Trophoblast cell (in vitro differentiated cells and primary cell): Measurements from ENCODE around the gene SLC5A2.
"Not testable (repeated sequence)": the region's sequence is repeated elsewhere in the genome, so short reads cannot be mapped to it uniquely, and the experiment has no call there.

Experiments used
- DNase-seq, 2 donors: peaks; one replicate each; pipeline ENCODE4 v3.0.0-alpha.2; 2016
- H2AFZ ChIP-seq: 2 replicates; pipeline ENCODE4 v1.6.1; 2013; ENCODE audit warnings: low read length, moderate library complexity, mild to moderate bottlenecking; ENCODE audit not compliant: insufficient read depth, poor library complexity
- H2AK5ac ChIP-seq: 2 replicates; pipeline ENCODE4 v1.6.1; 2013; ENCODE audit warnings: mild to moderate bottlenecking, low read length
- H2BK120ac ChIP-seq: 2 replicates; pipeline ENCODE4 v1.6.1; 2013; ENCODE audit warnings: low read length, mild to moderate bottlenecking, moderate library complexity; ENCODE audit not compliant: insufficient read depth, poor library complexity
- H2BK12ac ChIP-seq: 2 replicates; pipeline ENCODE4 v1.6.1; 2013; ENCODE audit warnings: mild to moderate bottlenecking, low read length, moderate library complexity
- H2BK5ac ChIP-seq: 2 replicates; pipeline ENCODE4 v1.6.1; 2013; ENCODE audit warnings: low read length, low read depth, moderate library complexity, mild to moderate bottlenecking; ENCODE audit not compliant: poor library complexity
- H3K14ac ChIP-seq: 2 replicates; pipeline ENCODE4 v1.6.1; 2013; ENCODE audit warnings: mild to moderate bottlenecking, low read length
- H3K18ac ChIP-seq: 2 replicates; pipeline ENCODE4 v1.6.1; 2013; ENCODE audit warnings: mild to moderate bottlenecking, low read length
- H3K23ac ChIP-seq: 2 replicates; pipeline ENCODE4 v1.6.1; 2013; ENCODE audit warnings: low read length
- H3K27ac ChIP-seq: 2 replicates; pipeline ENCODE4 v1.5.1; 2013; ENCODE audit warnings: low read depth, mild to moderate bottlenecking, inconsistent platforms, low read length, moderate library complexity
- H3K27me3 ChIP-seq: 2 replicates; pipeline ENCODE4 v1.6.1; 2013; ENCODE audit warnings: inconsistent platforms, mild to moderate bottlenecking, low read length, moderate library complexity; ENCODE audit not compliant: insufficient read depth
- H3K36me3 ChIP-seq, 2 experiments: 1 replicate in 1 of 2; 2 replicates in 1 of 2; pipeline ENCODE4 v1.6.1; 2013; ENCODE audit warnings: low read length in 2 of 2, mild to moderate bottlenecking in 2 of 2, moderate library complexity in 1 of 2; ENCODE audit not compliant: insufficient read depth in 2 of 2, control insufficient read depth in 1 of 2
- H3K4ac ChIP-seq: 2 replicates; pipeline ENCODE4 v1.6.1; 2013; ENCODE audit warnings: low read depth, mild to moderate bottlenecking, low read length, moderate library complexity
- H3K4me1 ChIP-seq, 2 experiments: 1 replicate in 1 of 2; 2 replicates in 1 of 2; pipeline ENCODE4 v1.6.1; 2013; ENCODE audit warnings: low read length in 2 of 2, mild to moderate bottlenecking in 2 of 2, moderate library complexity in 1 of 2; ENCODE audit not compliant: insufficient read depth in 2 of 2, control insufficient read depth in 1 of 2
- H3K4me2 ChIP-seq: 2 replicates; pipeline ENCODE4 v1.6.1; 2013; ENCODE audit warnings: inconsistent platforms, mild to moderate bottlenecking, low read length, moderate library complexity
- H3K4me3 ChIP-seq: 2 replicates; pipeline ENCODE4 v1.5.1; 2013; ENCODE audit warnings: mild to moderate bottlenecking, low read depth, low read length, inconsistent platforms
- H3K79me1 ChIP-seq: one replicate; pipeline ENCODE4 v1.6.1; 2013; ENCODE audit warnings: low read length
- H3K79me2 ChIP-seq: 2 replicates; pipeline ENCODE4 v1.6.1; 2013; ENCODE audit warnings: low read length, mild to moderate bottlenecking; ENCODE audit not compliant: control insufficient read depth, insufficient read depth, poor library complexity
- H3K9ac ChIP-seq: 2 replicates; pipeline ENCODE4 v1.6.1; 2013; ENCODE audit warnings: mild to moderate bottlenecking, low read length
- H3K9me3 ChIP-seq: 2 replicates; pipeline ENCODE4 v1.6.1; 2013; ENCODE audit warnings: low read depth, mild to moderate bottlenecking, control low read depth, inconsistent platforms, low read length; ENCODE audit not compliant: insufficient read depth
- H4K12ac ChIP-seq: 2 replicates; pipeline ENCODE4 v1.6.1; 2013; ENCODE audit warnings: low read depth, mild to moderate bottlenecking, low read length, moderate library complexity
- H4K8ac ChIP-seq: 2 replicates; pipeline ENCODE4 v1.6.1; 2013; ENCODE audit warnings: low read depth, mild to moderate bottlenecking, low read length, moderate library complexity
- H4K91ac ChIP-seq: one replicate; pipeline ENCODE4 v1.6.1; 2013; ENCODE audit warnings: low read depth, mild to moderate bottlenecking, low read length, moderate library complexity
- WGBS: extraction: QIAGEN DNeasy Blood & Tissue Kit; methylation state at CpG from one replicate; pipeline ENCODE4 v1.1.7; 2013; ENCODE audit warnings: missing lambda C conversion rate; ENCODE audit not compliant: insufficient read length, insufficient coverage; ENCODE audit errors: extremely low coverage; 5-methylcytosine and 5-hydroxymethylcytosine counted together

The SLC5A2 gene

DNA sequence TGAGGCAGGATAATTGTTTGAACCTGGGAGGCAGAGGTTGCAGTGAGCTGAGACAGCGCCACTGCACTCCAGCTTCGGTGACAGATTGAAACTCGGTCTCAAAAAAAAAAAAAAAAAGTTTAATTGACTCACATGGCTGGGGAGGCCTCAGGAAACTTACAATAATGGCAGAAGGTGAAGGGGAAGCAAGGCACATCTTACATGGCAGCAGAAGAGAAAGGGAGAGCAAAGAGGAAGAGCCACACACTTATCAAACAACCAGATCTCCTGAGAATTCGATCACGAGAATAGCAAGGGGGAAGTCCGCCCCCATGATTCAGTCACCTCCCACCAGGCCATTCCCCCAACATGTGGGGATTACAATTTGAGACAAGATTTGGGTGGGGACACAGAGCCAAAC lies 37.0 kb upstream of the SLC5A2 start:
- H3K4ac ChIP-seq, H3K4me3 ChIP-seq, H3K9me3 ChIP-seq, H4K91ac ChIP-seq, H3K4me1 ChIP-seq, H3K18ac ChIP-seq, H3K36me3 ChIP-seq, H3K27ac ChIP-seq, H3K9ac ChIP-seq, H3K4me2 ChIP-seq, H2AK5ac ChIP-seq, H2AFZ ChIP-seq, H2BK120ac ChIP-seq, H3K79me2 ChIP-seq, H2BK12ac ChIP-seq, DNase-seq, H2BK5ac ChIP-seq, H3K27me3 ChIP-seq, H4K8ac ChIP-seq, H3K23ac ChIP-seq, H4K12ac ChIP-seq, H3K79me1 ChIP-seq, H3K14ac ChIP-seq: not testable (repeated sequence)
- no CpG with 5 or more reads among the region's 6 CpGs for WGBS

DNA sequence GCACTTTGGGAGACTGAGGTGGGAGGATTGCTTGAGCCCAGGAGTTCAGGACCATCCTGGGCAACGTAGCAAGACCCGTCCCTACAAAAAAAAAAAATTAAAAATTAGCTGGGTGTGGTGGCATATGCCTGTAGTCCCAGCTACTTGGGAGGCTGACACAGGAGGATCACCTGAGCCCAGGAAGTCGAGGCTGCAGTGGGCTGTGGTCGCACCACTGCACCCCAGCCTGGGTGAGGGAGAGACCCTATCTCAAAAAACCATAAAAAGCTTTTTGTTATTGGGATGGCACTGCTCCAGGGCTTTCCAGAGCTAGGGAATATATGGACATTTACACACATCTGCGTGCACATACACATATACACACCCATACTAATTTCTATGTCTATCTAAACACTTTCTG lies 31.7 kb upstream of the SLC5A2 start:
- no CpG with 5 or more reads among the region's 5 CpGs for WGBS
- no peaks in the 10 kb centered on the region for H3K79me2 ChIP-seq
- no peak overlapping the region for H3K27ac ChIP-seq

DNA sequence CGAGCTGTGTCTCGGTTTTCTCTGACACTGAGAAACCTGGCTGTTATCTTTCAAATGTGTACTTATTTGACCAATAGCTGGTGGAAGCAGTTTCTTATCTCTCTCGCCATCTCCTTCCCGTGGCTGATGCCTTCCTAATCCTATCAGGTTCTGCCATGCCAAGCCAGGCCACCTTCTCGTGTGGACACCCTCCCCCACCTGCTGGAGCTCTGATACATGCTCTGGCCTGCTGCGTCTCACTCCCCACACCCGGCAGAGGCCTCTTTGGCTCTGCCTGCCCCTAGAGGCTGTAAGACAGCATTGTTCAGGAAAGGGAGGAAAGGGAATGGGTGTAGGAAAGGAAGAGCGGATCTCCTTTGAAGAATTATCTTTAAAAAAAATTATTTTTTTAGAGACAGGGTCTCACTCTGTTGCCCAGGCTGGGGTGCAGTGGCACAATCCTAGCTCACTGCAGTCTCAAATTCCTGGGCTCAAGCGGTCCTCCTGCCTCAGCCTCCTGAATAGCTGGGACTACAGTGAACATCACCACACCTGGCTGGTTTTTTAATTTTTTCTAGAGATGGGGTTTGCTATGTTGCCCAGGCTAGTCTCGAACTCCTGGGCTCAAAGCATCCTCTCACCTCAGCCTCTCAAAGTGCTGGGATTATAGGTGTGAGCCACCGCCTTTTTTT lies 31.1 kb upstream of the SLC5A2 start:
- Histone ChIP-seq H2AFZ (peak overlapping the region; percentile 1), H2BK5ac (no peak overlapping the region), H2BK120ac (no peak overlapping the region), H3K18ac (no peak overlapping the region), H3K4me3 (no peak overlapping the region), H3K4me1 (peaks cover 18 to 27% of the 10 kb centered on the region in 2 experiments), H3K9ac (no peak overlapping the region), H3K79me2 (no peaks in the 10 kb centered on the region), H3K27ac (no peak overlapping the region), H4K8ac (no peak overlapping the region), H4K91ac (no peak overlapping the region), H3K4ac (no peak overlapping the region), H2BK12ac (no peak overlapping the region), H3K79me1 (peaks cover 10% of the 10 kb centered on the region), H2AK5ac (no peak overlapping the region), H3K9me3 (no peaks in the 10 kb centered on the region), H3K27me3 (no peaks in the 10 kb centered on the region), H3K23ac (no peak overlapping the region), H3K4me2 (no peak overlapping the region), H3K14ac (no peak overlapping the region), H4K12ac (peak overlapping the region; percentile 60), H3K36me3 (peaks cover 2 to 3% of the 10 kb centered on the region in 2 experiments)
- DNase-seq, result peak; percentile 48 to 68
- no CpG with 5 or more reads among the region's 11 CpGs for WGBS

More for the DNA sequence above, 31.7 kb upstream of the SLC5A2 start:
- Histone ChIP-seq H4K91ac (no peak overlapping the region), H3K4me2 (no peak overlapping the region), H2AK5ac (no peak overlapping the region), H3K4me3 (no peak overlapping the region), H2BK12ac (no peak overlapping the region), H2BK5ac (no peak overlapping the region), H3K9ac (no peak overlapping the region), H3K9me3 (no peaks in the 10 kb centered on the region), H3K79me1 (peaks cover 10% of the 10 kb centered on the region), H3K14ac (no peak overlapping the region), H3K27me3 (no peaks in the 10 kb centered on the region), H3K18ac (no peak overlapping the region), H2BK120ac (no peak overlapping the region), H2AFZ (no peak overlapping the region), H3K36me3 (peaks cover 0 to 2% of the 10 kb centered on the region in 2 experiments), H4K8ac (no peak overlapping the region), H3K4ac (no peak overlapping the region), H4K12ac (no peak overlapping the region), H3K23ac (no peak overlapping the region), H3K4me1 (peaks cover 18 to 23% of the 10 kb centered on the region in 2 experiments)
- no peak for DNase-seq

DNA sequence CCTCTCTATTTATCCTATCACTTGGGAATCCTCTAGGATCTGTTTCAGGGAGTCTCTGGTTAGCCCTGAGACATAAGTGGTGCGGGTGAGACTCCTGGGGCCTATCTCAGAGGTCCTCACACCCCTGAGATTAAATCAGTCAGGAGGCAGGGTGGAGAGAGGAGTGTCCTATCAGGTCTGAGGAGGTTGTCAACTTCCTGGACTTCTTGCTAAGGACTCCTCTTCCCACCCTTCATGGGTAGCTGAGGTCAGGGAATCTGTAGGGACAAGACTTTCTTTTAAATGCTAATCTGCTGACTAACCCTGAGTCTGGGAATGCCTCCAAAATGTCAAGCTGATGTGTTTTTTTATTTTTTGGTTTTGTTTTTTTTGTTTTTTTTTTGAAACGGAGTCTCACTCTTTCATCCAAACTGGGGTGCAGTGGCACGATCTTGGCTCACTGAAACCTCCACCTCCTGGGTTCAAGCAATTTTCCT lies 30.3 kb upstream of the SLC5A2 start:
- Histone ChIP-seq H2BK5ac (peak overlapping the region; percentile 37), H4K91ac (no peak overlapping the region), H3K4ac (peak overlapping the region; percentile 21), H3K14ac (peak overlapping the region; percentile 40), H3K79me2 (peaks cover 4% of the 10 kb centered on the region), H2BK120ac (peak overlapping the region; percentile 20), H3K4me3 (no peak overlapping the region), H3K4me2 (no peak overlapping the region), H3K9me3 (no peaks in the 10 kb centered on the region), H3K4me1 (peaks cover 23 to 35% of the 10 kb centered on the region in 2 experiments), H3K9ac (no peak overlapping the region), H3K18ac (no peak overlapping the region), H4K8ac (peak overlapping the region; percentile 55), H3K27me3 (no peaks in the 10 kb centered on the region), H4K12ac (no peak overlapping the region), H3K79me1 (peaks cover 10% of the 10 kb centered on the region), H2AFZ (no peak overlapping the region), H3K23ac (no peak overlapping the region), H2BK12ac (no peak overlapping the region), H3K36me3 (peaks cover 2 to 3% of the 10 kb centered on the region in 2 experiments), H2AK5ac (no peak overlapping the region), H3K27ac (peak overlapping the region; percentile 80)
- DNase-seq, result no peak
- WGBS, result no CpG with 5 or more reads among the region's 3 CpGs
